Activated CD8-positive, alpha-beta memory T cell treated with anti-CD3 and anti-CD28 coated beads for 1 hour (primary cell): Measurements from ENCODE around the gene FBXO9.

ENCODE experiments used
- DNase-seq, 2 donors: peaks; one replicate each; pipeline ENCODE4 v3.0.0-alpha.2; 2020; ENCODE audit warnings: low read depth in 1 of 2; ENCODE audit errors: extremely low read depth in 1 of 2

FBXO9 gene

GRCh38 chr6:53086302-53086701, 21.1 kb downstream of the FBXO9 start:
- DNase-seq, result no peak

DNA sequence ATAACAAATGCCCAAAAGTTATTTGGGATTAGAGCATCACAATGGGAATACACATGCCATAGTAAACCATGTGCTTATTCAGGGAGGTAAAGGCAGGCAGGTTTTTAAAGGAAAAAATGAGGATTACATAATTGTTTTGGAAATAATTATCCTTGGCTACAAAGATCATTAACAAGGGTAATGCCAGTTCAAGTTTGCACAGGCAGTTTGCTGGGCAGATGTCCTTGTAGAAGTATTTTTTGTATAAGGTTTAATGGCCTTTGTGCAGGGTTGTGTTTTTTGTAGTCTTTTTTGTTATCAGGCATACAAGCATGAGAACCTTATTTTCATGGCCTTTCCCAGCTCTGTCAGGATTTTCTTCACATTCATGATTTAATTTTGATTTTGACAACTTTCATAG, 24.7 kb downstream of the FBXO9 start:
- DNase-seq, result no peak

GRCh38 chr6:53090576-53090975, 25.4 kb downstream of the FBXO9 start:
- no peak for DNase-seq

- DNase-seq, result no peak
Measured at GRCh38 chr6:53095270-53095669, 30.1 kb downstream of the FBXO9 start.

DNA sequence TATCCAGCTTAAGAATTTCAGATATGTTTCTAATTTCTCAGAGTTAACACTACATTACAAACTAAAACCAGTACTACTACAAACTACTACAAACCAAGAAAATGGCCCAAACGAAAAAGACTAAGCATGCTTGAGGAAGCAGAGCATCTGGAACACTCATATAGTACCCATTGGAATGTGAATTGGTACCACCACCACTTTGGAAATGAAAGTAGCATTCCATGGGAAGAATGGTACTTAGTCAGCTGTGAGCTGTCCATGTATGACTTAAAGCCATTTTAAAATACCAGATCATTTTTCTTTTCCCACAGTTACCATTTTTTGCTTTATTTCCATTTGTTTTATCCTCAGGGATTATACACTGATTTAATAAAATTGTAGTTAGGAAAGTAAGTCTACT, 30.5 kb downstream of the FBXO9 start:
- DNase-seq, result no peak

- no peak for DNase-seq
Measured at GRCh38 chr6:53100561-53100960, 35.4 kb downstream of the FBXO9 start.

GRCh38 chr6:53101006-53101405, 35.8 kb downstream of the FBXO9 start:
- no peak for DNase-seq

GRCh38 chr6:53103993-53104675, 38.9 kb downstream of the FBXO9 start:
- no peak for DNase-seq

DNA sequence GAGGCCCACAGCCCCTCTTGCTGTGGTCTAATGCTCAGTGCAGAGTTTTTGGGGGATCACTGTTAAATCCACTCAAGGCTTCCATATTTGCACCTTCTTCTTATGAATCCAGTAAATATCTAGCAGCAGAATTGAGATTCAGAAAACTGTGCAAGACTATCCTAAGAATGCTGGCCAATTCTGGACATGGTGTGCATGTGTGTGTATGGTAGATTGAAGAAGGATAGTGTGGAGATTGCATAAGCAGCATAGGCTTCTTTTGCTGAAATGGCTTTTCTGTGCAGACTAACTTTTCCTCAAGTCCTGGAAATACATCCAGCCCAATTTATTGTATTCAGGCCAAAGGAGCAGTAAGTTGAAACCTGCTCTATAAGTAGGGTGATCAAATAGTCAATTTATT, 39.7 kb downstream of the FBXO9 start:
- DNase-seq, result no peak

- no peak for DNase-seq
Measured at GRCh38 chr6:53107091-53107490, 41.9 kb downstream of the FBXO9 start.

GRCh38 chr6:53109612-53110011, 44.4 kb downstream of the FBXO9 start:
- no peak for DNase-seq

- DNase-seq, result no peak
Measured at GRCh38 chr6:53111865-53112264, 46.7 kb downstream of the FBXO9 start.

- DNase-seq, result no peak
Measured at GRCh38 chr6:53112404-53112803, 47.2 kb downstream of the FBXO9 start.

- no peak for DNase-seq
Measured at GRCh38 chr6:53112871-53113270, 47.7 kb downstream of the FBXO9 start.

GRCh38 chr6:53113742-53114141, 48.5 kb downstream of the FBXO9 start:
- DNase-seq, result no peak

DNA sequence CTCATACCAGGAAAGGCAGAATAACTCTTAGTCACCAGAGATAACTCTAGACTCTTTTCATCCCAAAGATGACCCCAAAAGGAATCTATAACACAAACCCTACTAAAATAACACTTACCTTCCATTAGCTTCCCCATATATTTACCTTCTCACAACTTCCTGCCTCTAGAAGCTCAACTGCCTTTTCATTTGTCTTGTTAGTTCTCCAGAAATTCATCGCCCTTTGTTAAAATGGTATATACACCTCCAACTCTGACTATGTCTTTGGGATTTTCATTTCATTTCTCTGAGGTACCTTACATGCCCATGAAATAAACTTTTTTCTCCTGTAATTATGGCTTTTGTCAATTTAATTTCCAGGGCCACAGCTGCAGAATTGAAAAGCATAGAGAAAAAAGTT, 49.9 kb downstream of the FBXO9 start:
- DNase-seq, result no peak

- DNase-seq, result no peak
Measured at GRCh38 chr6:53115741-53116140, 50.5 kb downstream of the FBXO9 start.

DNA sequence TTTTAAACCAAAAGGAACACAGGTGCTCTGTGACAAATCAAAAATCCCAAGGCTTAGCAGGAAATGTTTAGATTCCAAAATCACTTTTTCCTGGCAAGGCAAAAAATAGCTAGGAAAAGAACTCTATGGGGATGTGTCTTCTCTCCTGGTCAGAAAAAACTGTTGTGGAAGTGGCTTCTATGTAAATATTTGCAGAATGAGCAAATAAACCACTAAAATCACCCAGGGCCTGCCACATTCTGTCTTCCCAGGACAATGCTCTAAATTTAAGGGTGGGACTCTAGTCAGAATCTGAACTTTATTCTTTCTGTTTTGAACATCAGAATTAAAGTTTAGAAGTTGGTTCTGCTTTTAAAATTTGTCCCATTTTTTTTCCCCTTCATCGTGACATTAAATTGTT, 54.1 kb downstream of the FBXO9 start:
- DNase-seq, result no peak

GRCh38 chr6:53119772-53120409, 54.7 kb downstream of the FBXO9 start:
- DNase-seq, result no peak

GRCh38 chr6:53124131-53124800, 59.1 kb downstream of the FBXO9 start:
- no peak for DNase-seq

- DNase-seq, result no peak
Measured at GRCh38 chr6:53125276-53125675, 60.1 kb downstream of the FBXO9 start.

GRCh38 chr6:53128842-53129241, 63.6 kb downstream of the FBXO9 start:
- no peak for DNase-seq
